ENCODE results near the gene ICA1L.

Gene ICA1L

GRCh38 chr2:202726070-202726469, 145.5 kb downstream of the ICA1L start:
- no peaks in the 10 kb centered on the region for H3K27me3 ChIP-seq (ENCODE audit: control insufficient read depth, insufficient read depth, low read length)
- H3K4me3 ChIP-seq (ENCODE audit: low read depth, low read length), result no peak overlapping the region
- H3K36me3 ChIP-seq (ENCODE audit: control insufficient read depth, insufficient read depth, low read length), result peaks cover 11% of the 10 kb centered on the region; the same call in 1 of the 2 replicates

DNA sequence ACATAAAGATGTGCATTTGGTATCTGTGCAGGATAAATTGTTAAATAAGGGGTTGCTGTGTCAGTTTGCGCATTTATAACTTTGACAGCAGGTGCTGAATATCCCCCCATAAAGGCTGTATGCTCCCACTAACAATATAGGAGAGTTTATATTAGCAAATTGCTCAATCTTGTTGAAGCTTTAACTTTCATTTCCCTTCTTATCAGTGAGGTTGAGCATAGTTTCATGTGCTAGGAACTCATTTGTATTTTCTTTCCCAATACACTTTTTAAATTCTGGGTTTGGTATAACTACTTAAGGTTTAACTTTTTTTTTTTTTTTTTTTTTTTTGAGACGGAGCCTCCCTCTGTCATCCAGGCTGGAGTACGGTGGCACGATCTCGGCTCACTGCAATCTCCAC, 147.8 kb downstream of the ICA1L start:
- Histone ChIP-seq H3K27ac (ENCODE audit: low read depth, low read length) (no peak overlapping the region), H3K36me3 (ENCODE audit: control insufficient read depth, insufficient read depth, low read length) (peaks cover 9% of the 10 kb centered on the region; the same call in 1 of the 2 replicates), H3K4me3 (ENCODE audit: low read depth, low read length) (no peak overlapping the region), H3K9me3 (ENCODE audit: control insufficient read depth, insufficient read depth, low read depth, low read length) (no peaks in the 10 kb centered on the region), H3K9ac (ENCODE audit: low read length) (no peak overlapping the region), H3K27me3 (ENCODE audit: control insufficient read depth, insufficient read depth, low read length) (no peaks in the 10 kb centered on the region), H3K4me1 (ENCODE audit: control insufficient read depth, insufficient read depth, low read length) (0 out of 2 replicates have a peak, but pooled peaks cover 3% of the 10 kb centered on the region)

More at GRCh38 chr2:202726070-202726469, 145.5 kb downstream of the ICA1L start:
- Histone ChIP-seq H3K27ac (ENCODE audit: low read depth, low read length) (no peak overlapping the region), H3K9me3 (ENCODE audit: control insufficient read depth, insufficient read depth, low read depth, low read length) (no peaks in the 10 kb centered on the region), H3K9ac (ENCODE audit: low read length) (no peak overlapping the region), H3K4me1 (ENCODE audit: control insufficient read depth, insufficient read depth, low read length) (no peaks in the 10 kb centered on the region)

Measured in HUES6 (cell line).